Thoracic aorta (tissue), 2 donors: ENCODE data around the gene C1orf185. TPM values are rescaled to one million over a fixed set of nuclear protein-coding genes. Genes with fewer than 3 reads are reported as not detected.
"Not testable (repeated sequence)": the region's sequence is repeated elsewhere in the genome, so short reads cannot be mapped to it uniquely, and the experiment has no call there.

Source experiments
- ATAC-seq: fragments of 150-250 bp; one replicate; pipeline ENCODE4 v1.8.0; 2017; ENCODE audit warnings: low read depth; ENCODE audit not compliant: insufficient number of reproducible peaks, low FRiP score
- DNase-seq: peaks from one replicate; pipeline ENCODE4 v3.0.0-alpha.2; 2020; ENCODE audit warnings: low spot score
- H3K27ac ChIP-seq, 2 donors: fragments of 200-600 bp; sonication (generic); 1 replicate in 1 of 2; 2 replicates in 1 of 2; pipeline ENCODE4 v1.5.1; 2016; ENCODE audit warnings: mild to moderate bottlenecking in 2 of 2, moderate library complexity in 2 of 2
- H3K27me3 ChIP-seq: fragments of 200-600 bp; sonication (generic); replicated peaks from 2 replicates; pipeline ENCODE4 v1.6.0; 2016; ENCODE audit warnings: mild to moderate bottlenecking; ENCODE audit not compliant: insufficient read depth
- H3K36me3 ChIP-seq: fragments of 200-600 bp; sonication (generic); one replicate; pipeline ENCODE4 v1.5.1; 2016
- H3K4me1 ChIP-seq, 2 donors: fragments of 200-600 bp; sonication (generic); 1 replicate in 1 of 2; 2 replicates in 1 of 2; pipeline versions ENCODE4 v1.5.1 to v1.6.0; 2016; ENCODE audit warnings: low read depth in 2 of 2, mild to moderate bottlenecking in 1 of 2; ENCODE audit not compliant: control insufficient read depth in 1 of 2
- H3K4me3 ChIP-seq: fragments of 200-600 bp; sonication (generic); 2 replicates; pipeline ENCODE4 v1.5.1; 2016; ENCODE audit warnings: mild to moderate bottlenecking
- H3K9me3 ChIP-seq: fragments of 200-600 bp; sonication (generic); 2 replicates; pipeline ENCODE4 v1.5.1; 2016
- CTCF ChIP-seq: fragments of 200-600 bp; sonication (generic); IDR thresholded peaks from one replicate; pipeline ENCODE4 v1.5.1; 2019; ENCODE audit warnings: antibody characterized with exemption
- total RNA-seq, 2 donors: library from RNA; depleted of rRNA; stranded (reverse); fragments of >200 nt; gene quantifications; one replicate each; pipeline versions ENCODE4 v1.1.0 to v1.2.3, GENCODE V29; 2016

Gene C1orf185
- total RNA-seq, 2 donors from 2014 or later: not detected

- H3K36me3 ChIP-seq: no peaks in the 10 kb centered on the region
- DNase-seq (no peak), ATAC-seq (no peak)
- no peak for TF ChIP-seq CTCF
- no peaks in the 10 kb centered on the region for H3K9me3 ChIP-seq
- H3K27me3 ChIP-seq: no peaks in the 10 kb centered on the region
- H3K27ac ChIP-seq: no peak overlapping the region
- no peaks in the 10 kb centered on the region for H3K4me1 ChIP-seq
- H3K4me3 ChIP-seq: no peak overlapping the region
These were observed 12.1 kb downstream of the C1orf185 start for GRCh38 chr1:51114137-51114536.

DNA sequence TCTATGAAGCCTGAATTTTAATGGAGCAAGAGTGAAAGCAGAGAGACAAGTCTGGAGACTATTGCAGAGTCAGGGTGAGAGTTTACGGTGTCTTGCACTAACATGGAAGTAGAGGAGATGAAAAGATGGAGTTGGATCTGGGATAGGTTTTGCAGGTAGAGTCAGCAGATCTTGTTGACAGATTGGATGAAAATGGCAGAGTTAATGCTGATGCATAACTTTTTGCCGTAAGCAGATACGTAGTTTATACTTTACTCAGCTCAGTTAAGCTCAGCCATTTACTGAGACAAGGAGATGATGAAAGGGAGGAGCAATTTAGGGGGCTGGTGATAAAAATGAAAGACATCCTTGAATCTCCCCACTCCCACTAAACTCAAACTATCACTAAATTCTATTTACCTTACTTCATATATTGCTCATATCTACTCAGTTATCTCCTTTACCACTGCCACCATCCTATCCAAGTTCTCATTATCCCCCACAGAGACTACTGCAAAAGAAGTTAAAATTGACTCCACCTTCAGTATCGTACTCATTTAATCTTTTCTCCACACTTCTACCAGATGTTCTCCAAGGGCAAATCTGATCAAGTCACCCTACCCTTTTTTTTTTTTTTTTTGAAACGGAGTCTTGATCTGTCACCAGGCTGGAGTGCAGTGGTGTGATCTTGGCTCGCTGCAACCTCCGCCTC lies 13.8 kb downstream of the C1orf185 start:
- DNase-seq (no peak), ATAC-seq (no peak)
- Histone ChIP-seq H3K4me1 (no peaks in the 10 kb centered on the region), H3K36me3 (no peaks in the 10 kb centered on the region), H3K27me3 (no peaks in the 10 kb centered on the region), H3K27ac (no peak overlapping the region), H3K9me3 (no peaks in the 10 kb centered on the region), H3K4me3 (no peak overlapping the region)
- TF ChIP-seq CTCF: no peak

DNA sequence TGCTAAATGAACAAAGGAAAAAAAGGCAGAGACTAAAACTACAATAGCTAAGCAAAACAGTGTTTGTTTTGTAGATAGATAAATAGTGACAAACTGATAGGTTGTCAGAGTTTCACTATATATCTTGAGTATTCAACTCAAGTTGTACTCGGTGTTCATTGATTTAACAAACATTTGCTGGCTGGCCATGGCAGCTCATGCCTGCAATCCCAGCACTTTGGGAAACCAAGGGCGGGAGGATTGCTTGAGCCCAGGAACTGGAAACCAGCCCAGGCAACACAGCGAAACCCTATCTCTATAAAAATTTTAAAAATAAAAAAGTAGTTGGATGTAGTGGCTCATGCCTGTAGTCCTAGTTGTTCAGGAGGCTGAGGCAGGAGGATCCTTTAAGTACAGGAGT lies 17.3 kb downstream of the C1orf185 start:
- Histone ChIP-seq H3K36me3 (no peaks in the 10 kb centered on the region), H3K27me3 (no peaks in the 10 kb centered on the region), H3K27ac (no peak overlapping the region), H3K4me3 (no peak overlapping the region), H3K4me1 (no peaks in the 10 kb centered on the region), H3K9me3 (no peaks in the 10 kb centered on the region)
- DNase-seq (no peak), ATAC-seq (no peak)
- no peak for TF ChIP-seq CTCF

DNA sequence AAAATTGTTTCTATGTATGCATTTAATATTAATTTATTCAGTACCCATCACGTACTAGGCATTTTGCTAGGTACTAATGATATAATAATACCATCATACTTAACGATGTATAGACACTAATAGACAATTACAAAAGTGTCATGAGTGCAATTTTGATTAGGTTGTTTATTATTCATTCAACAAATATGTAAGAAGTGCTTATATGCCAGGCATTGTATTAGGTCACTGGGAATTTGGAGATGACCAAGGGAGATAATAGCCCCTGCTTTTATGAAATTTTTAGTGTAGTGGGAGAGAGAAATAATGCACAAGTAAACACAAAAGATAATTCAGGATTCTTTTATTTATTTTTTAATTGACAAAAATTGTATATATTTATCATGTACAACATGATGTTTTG lies 18.6 kb downstream of the C1orf185 start:
- Histone ChIP-seq H3K4me3 (no peak overlapping the region), H3K9me3 (no peaks in the 10 kb centered on the region), H3K4me1 (no peaks in the 10 kb centered on the region), H3K27me3 (no peaks in the 10 kb centered on the region), H3K27ac (no peak overlapping the region), H3K36me3 (no peaks in the 10 kb centered on the region)
- DNase-seq: no peak
- ATAC-seq: no peak
- TF ChIP-seq CTCF: no peak

DNA sequence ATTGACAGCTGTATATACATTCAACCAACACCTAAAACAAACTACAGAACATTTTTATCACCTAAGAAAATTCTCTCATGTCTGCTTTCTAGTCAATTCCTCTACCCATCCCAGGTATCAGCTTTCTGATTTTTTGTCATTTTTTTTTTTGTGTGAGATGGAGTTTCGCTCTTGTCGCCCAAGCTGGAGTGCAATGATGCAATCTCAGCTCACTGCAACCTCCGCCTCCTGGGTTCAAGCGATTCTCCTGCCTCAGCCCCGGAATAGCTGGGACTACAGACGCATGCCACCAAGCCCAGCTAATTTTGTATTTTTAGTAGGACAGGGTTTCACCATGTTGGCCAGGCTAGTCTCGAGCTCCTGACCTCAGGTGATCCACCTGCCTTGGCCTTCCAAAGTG lies 25.1 kb downstream of the C1orf185 start:
- not testable (repeated sequence) for ATAC-seq

GRCh38 chr1:51131185-51131584 lies 29.2 kb downstream of the C1orf185 start:
- no peaks in the 10 kb centered on the region for H3K36me3 ChIP-seq

More for the DNA sequence above, 25.1 kb downstream of the C1orf185 start:
- not testable (repeated sequence) for H3K4me1 ChIP-seq, H3K27ac ChIP-seq, H3K4me3 ChIP-seq, H3K9me3 ChIP-seq, H3K27me3 ChIP-seq, DNase-seq, H3K36me3 ChIP-seq

More at GRCh38 chr1:51131185-51131584, 29.2 kb downstream of the C1orf185 start:
- no peak for TF ChIP-seq CTCF
- H3K9me3 ChIP-seq: peaks cover 10% of the 10 kb centered on the region
- H3K4me1 ChIP-seq: no peaks in the 10 kb centered on the region
- no peak overlapping the region for H3K4me3 ChIP-seq
- H3K27ac ChIP-seq: no peak overlapping the region
- no peaks in the 10 kb centered on the region for H3K27me3 ChIP-seq
- ATAC-seq: no peak
- DNase-seq: no peak
